ENCODE data around the gene GJA3.

GRCh38 chr13:20193907-20194631 is 33.2 kb upstream of the GJA3 start:
- no peak for TF ChIP-seq CTCF (IDR thresholded peaks at IDR 0.05)
- no peak for TF ChIP-seq EP300 (IDR thresholded peaks at IDR 0.05)
- no peak for TF ChIP-seq POLR2A (IDR thresholded peaks at IDR 0.05; ENCODE audit: low read depth)
- no peak for TF ChIP-seq POLR2AphosphoS5 (IDR thresholded peaks at IDR 0.05)
